NCI-H187 (cell line): Measurements from ENCODE around the gene OPN1LW.
"Not testable (repeated sequence)": the region's sequence is repeated elsewhere in the genome, so short reads cannot be mapped to it uniquely, and the experiment has no call there.

Source experiments
- DNase-seq, 2 experiments: peaks; one replicate each; lab custom pipeline; 2025; lab: John Stamatoyannopoulos, UW

OPN1LW gene

DNA sequence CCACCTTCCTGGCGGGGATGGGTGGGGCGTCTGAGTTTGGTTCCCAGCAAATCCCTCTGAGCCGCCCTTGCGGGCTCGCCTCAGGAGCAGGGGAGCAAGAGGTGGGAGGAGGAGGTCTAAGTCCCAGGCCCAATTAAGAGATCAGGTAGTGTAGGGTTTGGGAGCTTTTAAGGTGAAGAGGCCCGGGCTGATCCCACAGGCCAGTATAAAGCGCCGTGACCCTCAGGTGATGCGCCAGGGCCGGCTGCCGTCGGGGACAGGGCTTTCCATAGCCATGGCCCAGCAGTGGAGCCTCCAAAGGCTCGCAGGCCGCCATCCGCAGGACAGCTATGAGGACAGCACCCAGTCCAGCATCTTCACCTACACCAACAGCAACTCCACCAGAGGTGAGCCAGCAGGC is at the start of gene OPN1LW:
TSS of gene OPN1LW (plus strand) at position 234 of the 400 bp plus-strand sequence. CDS start at position 275, 41 bp downstream.
- DNase-seq: not testable (repeated sequence)

DNA sequence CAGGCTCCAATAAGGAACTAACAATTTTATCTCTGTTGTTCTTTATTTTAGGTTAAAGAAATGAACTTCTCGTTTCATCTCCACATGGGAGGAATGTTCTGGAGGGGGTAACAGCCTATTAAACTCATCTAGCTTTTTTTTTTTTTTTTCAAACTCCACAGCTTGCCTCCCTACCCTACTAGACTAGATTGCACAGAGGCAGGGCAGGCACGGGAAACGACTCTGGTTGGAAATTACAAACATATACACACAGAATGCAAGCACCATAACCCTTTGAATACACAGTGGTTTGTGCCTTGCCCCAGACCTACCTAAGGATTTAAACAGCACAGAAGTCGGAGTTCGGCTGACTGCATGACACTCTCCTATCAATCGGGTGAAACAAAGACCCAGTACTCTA is 49.2 kb upstream of the OPN1LW start:
- DNase-seq: no peak

DNA sequence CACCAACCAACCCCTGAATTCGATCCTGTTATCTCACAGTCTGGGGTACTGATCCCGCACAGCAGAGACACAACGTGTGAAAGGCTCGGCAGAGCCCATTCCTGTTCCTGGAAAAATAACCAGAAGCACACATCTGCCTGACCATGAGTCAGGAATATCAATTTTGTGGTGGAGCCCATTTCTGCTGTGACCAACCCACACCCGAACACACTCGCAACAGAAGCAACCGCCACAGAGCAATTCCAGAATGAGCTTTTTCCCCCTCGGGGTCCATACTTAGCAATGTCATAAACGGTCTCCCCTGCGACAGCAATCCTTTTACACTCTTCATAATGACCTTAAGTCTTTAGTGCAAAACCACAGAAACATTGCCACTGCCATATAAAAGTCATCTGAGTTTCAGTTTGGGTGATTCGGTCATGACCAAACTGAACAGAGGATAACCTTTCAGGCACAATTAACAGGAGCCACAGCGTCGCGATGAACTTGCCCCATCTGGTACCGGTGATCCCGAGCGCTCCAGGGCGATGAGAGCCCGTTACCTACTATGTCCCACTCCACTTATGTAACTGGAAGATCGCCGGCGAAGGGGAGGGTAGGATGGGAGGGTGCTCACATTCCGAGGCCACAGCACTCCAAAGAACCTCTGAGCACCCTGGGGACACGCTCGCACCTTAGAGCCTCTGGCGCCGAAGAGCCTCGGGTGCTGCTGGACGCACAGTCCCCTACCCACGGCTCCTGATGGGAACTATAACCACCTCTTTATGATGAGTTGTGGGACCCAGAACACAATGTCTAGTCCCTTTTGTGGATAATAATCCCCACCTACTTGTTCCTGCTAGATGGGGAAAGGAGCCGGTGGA is 47.7 kb upstream of the OPN1LW start:
- no peak for DNase-seq

DNA sequence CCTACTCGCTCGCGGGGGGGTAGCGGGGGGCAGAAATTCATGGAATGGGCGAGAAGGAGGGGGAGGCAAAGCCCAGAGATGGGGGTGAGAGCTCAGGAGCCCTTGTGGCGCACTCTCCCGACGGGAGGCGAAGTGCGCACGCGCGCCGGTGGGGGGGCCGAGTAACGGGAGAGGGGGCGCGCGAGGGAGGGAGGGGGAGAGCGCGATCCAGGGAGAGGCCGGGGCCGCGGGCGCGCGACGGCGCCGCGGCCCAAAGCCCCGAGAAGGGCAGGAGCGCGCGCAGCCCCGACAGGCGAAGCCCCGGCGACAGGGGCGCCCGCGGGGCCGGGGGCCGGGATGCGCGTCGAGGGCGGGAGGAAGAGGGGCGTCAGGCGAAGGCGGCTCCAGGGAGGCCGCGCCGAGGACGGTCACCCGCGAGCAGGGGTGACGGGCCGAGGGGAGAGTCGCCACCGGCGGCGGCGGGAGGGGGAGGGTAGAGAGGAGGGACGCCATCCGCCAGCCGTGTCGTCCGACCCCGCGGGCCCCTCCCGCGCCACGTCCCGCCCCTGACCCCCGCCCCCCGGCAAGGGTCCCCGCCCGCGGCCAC is 46.9 kb upstream of the OPN1LW start:
- peak; percentile 54 to 77 for DNase-seq

DNA sequence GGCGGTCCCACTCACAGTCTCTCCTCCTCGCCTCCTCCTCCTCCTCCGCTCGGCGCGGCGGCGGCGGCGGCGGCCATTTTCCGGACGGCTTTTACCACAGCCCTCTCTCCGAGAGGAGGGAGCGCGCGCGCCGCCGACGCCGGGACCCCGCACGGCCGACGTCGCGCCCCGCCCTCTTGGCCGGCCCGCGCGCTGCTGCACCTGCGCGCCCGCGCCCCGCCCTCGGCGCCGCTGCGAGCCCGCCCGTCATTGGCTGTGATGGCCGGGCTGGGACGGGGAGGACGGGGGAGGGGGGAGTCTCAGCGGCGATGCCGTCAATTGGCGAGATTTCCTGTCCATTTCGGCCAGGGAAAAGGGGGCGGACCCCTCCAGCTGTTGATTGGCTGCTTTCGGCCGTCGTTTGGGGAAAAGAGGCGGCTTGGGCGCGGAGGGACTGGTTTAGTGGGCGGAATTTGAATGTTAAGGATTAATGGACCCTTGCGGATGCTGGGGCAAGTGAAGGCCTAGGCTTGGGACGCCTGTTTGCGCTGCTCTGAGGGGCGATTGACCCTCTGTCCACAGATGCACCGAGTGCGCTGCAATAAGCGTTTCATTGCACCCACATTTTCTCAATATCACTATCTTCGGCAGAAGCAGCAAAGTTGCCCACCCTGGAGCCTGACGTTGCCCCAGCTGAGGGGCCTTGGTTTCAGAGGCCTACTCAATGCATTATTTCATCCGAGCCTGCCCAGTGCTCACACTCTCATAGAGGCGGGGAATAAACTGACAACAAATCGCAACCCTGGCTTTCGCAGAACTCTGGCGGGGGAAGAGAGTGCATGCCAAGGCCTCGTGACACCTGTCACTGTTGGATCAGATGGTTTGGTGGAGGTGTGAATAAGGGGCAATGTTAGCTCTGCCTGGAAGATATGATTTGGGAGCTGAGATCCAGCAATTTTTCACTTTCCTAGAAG is 46.2 kb upstream of the OPN1LW start, which contains the start of gene MECP2:
TSS of gene MECP2 (minus strand) at position 129 of the 953 bp plus-strand sequence.
- DNase-seq: peak; percentile 96 to 98

DNA sequence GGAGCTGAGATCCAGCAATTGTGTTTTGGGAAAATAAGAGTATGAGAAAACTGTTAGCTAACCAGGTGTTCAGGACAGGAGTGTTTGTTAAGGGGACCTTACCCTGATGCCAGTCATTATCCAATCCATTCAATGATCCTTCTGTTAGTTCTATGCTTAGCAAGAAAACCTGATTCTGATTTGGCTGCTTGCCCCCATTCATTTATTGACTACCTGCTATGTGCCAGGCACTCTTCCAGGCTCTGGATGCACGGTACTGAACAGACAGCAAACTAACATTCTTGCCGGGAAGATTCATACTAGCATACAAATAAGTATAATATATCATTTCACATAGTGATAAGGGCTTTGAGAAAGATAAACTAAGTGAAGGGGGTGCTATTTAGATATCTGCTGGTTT is 45.5 kb upstream of the OPN1LW start:
- no peak for DNase-seq

DNA sequence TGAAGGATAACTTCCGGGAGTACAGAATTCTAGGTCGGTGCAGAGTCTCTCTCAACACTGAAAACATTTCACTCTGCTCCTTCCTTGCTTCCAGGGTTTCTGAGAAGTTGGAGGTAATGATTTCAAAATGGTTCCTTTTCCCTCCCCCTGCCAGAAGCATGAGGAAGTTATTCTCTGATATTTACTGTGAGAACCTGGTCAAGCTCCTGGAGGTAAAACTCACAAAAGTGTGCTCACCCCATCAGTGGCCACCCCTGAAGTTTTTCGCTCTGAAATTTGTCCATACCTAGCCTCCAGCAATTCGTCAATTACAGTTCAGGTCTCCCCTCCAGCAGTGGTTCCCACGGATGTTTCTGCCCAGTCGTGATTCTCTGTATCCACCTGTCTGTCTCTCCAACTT is 30.3 kb upstream of the OPN1LW start:
- no peak for DNase-seq

DNA sequence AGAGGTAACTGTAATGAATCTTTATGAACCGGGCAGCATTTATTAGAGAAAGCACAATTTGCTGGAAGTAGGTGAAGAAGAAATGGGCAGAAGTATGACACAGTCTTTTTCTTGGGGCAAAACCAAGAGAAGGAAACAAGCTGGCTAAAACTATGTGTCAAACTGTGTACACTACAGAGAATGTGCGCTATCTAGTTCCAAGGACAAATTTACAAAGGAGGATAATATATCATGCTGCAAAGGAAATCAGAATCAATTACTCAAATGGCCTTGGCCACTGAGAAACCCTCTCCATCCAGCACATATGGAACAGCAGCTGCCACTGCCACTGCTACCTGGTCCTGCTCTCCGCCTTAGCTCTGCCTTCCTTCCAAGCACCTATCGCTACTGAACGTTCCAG is 29.4 kb upstream of the OPN1LW start:
- DNase-seq: no peak

DNA sequence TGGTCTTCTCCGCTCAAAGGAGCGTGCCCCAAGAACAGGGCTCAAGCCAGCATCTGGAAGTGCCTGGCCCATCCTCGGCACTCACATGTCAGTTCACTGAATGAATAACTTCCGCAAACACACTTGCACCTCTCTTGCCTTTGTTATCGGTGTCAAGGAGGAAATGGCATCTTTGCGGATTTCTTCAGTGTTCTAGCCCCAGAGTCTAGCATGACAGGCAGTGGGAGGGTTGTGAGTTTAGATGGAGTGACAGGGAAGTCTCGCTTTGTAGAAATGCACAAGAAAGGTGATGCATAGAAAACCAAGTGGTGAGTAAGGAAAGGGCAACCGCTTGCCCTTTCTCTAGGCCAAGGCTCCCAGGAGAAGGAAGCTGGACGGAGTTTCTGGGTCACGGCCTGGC is 29.0 kb upstream of the OPN1LW start:
- DNase-seq: no peak

DNA sequence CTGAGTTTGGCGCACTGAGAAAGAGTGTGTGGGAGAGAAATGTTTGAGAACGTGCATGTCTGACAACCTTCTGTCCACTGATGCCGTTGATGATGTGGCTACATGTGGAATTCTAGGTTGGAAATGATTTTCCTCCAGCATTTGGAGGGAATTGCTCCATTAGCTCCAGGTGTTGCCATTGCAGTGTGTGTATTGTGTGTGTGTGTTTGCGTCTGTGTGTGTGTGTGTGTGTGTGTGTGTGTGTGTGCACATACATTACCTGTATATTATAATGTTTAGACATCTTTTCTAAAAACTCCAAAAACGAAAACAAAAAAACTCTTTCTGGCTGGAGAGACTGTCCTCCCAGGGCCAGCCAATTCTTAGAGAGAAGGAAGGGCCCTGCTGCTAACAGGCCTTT is 28.3 kb upstream of the OPN1LW start:
- DNase-seq: no peak

- no peak for DNase-seq
Observed at GRCh38 chrX:154116426-154117211, 27.4 kb upstream of the OPN1LW start.

DNA sequence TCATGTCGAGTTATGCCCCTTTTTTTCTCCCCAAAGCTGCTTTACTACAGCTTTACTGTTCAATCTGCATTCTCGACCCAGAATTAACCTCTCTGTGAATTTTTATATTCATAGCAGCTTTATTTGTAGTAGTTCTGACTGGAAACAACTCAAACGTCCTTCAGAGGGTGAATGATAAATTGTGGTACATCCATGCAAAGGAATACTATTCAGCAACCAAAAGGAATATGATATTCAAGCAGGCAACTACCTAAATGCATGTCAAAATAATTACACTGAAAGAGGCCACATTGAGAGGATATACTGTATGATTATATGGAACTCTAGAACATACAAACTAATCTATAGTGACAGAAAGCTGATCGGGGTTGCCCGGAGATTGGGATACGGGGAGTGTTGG is 26.5 kb upstream of the OPN1LW start:
- no peak for DNase-seq

- DNase-seq: no peak
Observed at GRCh38 chrX:154120567-154120966, 23.5 kb upstream of the OPN1LW start.

- no peak for DNase-seq
Observed at GRCh38 chrX:154121207-154121606, 22.8 kb upstream of the OPN1LW start.

GRCh38 chrX:154121961-154122360 is 22.1 kb upstream of the OPN1LW start:
- no peak for DNase-seq

GRCh38 chrX:154123241-154124219 is 20.5 kb upstream of the OPN1LW start:
- DNase-seq: no peak

GRCh38 chrX:154125391-154126040 is 18.5 kb upstream of the OPN1LW start:
- DNase-seq: no peak

DNA sequence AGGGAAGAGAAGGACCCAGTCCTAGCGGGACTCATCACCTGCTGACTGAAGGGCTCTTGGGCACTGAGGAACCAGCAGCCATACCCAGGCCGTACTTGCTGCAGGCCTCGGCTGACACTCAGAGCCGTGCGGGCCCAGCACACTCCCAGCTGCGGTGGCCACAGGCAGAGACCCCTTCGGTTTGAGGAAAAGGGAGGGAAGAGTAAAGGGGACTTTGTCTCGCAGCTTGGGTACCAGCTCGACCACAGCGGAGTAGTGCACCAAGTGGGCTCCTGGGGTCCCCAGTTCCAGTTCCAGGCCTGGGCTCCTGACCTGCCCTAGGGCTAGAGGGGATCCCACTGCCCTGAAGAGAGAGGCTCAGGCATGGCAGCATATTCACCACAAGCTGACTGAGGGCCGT is 17.9 kb upstream of the OPN1LW start:
- no peak for DNase-seq

- DNase-seq: no peak
Observed at GRCh38 chrX:154131955-154132354, 12.1 kb upstream of the OPN1LW start.

DNA sequence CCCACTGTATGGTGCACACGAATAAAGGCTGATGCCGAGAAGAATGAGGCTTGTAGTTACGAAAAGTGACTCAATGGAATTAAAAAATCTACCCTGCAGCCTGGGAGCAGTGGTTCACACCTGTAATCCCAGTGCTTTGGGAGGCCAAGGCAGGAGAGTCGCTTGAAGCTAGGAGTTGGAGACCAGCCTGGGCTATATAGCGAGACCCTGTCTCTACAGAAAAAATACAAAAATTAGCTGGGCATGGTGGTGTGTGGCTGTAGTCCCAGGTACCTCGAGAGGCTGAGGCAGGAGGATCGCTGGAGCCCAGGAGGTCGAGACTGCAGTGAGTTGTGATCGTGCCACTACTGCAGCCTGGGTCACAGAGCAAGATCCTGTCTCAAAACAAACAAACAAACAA is 11.7 kb upstream of the OPN1LW start:
- DNase-seq: no peak
